Activated CD8-positive, alpha-beta T cell treated with anti-CD3 and anti-CD28 coated beads for 36 hours (primary cell): ENCODE results near the gene ACADS. TPM values are rescaled to one million over a fixed set of nuclear protein-coding genes. Genes with fewer than 3 reads are reported as not detected.

Source experiments
- ATAC-seq: fragments of 200-7000 bp; cut with Tn5 transposase; one replicate; pipeline ENCODE4 v1.10.0; 2021; ENCODE audit warnings: mild to moderate bottlenecking, moderate library complexity
- CTCF ChIA-PET: fragments of 350-600 bp; sonication (Branson Sonifier 250); formaldehyde crosslinking; loops from one replicate; lab custom pipeline; 2021; ENCODE audit warnings: antibody characterized with exemption; lab: Charles Lee
- POLR2A ChIA-PET: fragments of 350-600 bp; sonication (Branson Sonifier 250); formaldehyde crosslinking; loops from one replicate; lab custom pipeline; 2021; ENCODE audit warnings: antibody characterized with exemption; lab: Charles Lee
- DNase-seq: peaks from one replicate; pipeline ENCODE4 v3.0.0-alpha.2; 2020
- H3K27ac Mint-ChIP-seq: one replicate; pipeline ENCODE4 v1.8.0; 2021; ENCODE audit warnings: mild to moderate bottlenecking, mixed read lengths
- H3K27me3 Mint-ChIP-seq: one replicate; pipeline ENCODE4 v1.8.0; 2021; ENCODE audit warnings: mixed read lengths
- H3K36me3 Mint-ChIP-seq: one replicate; pipeline ENCODE4 v1.8.0; 2021; ENCODE audit warnings: low read depth, mixed read lengths
- H3K4me1 Mint-ChIP-seq: one replicate; pipeline ENCODE4 v1.8.0; 2021; ENCODE audit warnings: low read depth, mixed read lengths
- H3K4me3 Mint-ChIP-seq: one replicate; pipeline ENCODE4 v1.8.0; 2021; ENCODE audit warnings: mild to moderate bottlenecking, moderate library complexity, mixed read lengths
- H3K9me3 Mint-ChIP-seq: one replicate; pipeline ENCODE4 v1.8.0; 2021; ENCODE audit warnings: mixed read lengths
- CTCF ChIP-seq: fragments of 200-600 bp; IDR thresholded peaks from one replicate; pipeline ENCODE4 v1.8.0; 2022; ENCODE audit warnings: antibody characterized with exemption, mild to moderate bottlenecking
- intact Hi-C: fragments of 100-400 bp; cut with micrococcal nuclease; formaldehyde crosslinking; loops from one replicate; pipeline ENCODE4 v1.10.0; 2022
- total RNA-seq, 2 experiments: library from RNA; stranded (reverse); gene quantifications; one replicate each; pipeline ENCODE4 v1.2.3, GENCODE V29; 2021

Gene ACADS
- total RNA-seq, 2 experiments from 2014 or later, result 17.4 to 18.1 TPM

- Mint-ChIP-seq H3K27ac (no peak overlapping the region), H3K27me3 (no peaks in the 10 kb centered on the region), H3K9me3 (no peaks in the 10 kb centered on the region), H3K4me3 (no peak overlapping the region), H3K4me1 (peaks cover 6% of the 10 kb centered on the region), H3K36me3 (peaks cover 8% of the 10 kb centered on the region)
- DNase-seq (no peak), ATAC-seq (no peak)
- CTCF ChIA-PET, result interaction anchor here (1.0 to 1.3 kb wide), 2 partner anchors 56 to 123 kb away, joined by 3 read pairs; no protein-coding TSS in a partner anchor
- intact Hi-C loops, result no loop called here
- POLR2A ChIA-PET, result no interaction called here
- no peak for TF ChIP-seq CTCF
These were observed 20.0 kb upstream of the ACADS start for GRCh38 chr12:120705618-120706017.

- ATAC-seq (no peak), DNase-seq (no peak)
- H3K4me3 Mint-ChIP-seq, result no peak overlapping the region
- intact Hi-C loops, result no loop called here
- H3K4me1 Mint-ChIP-seq, result peaks cover 6% of the 10 kb centered on the region
- no peaks in the 10 kb centered on the region for H3K27me3 Mint-ChIP-seq
- CTCF ChIA-PET, result interaction anchor here (1.0 to 1.3 kb wide), 2 partner anchors 57 to 123 kb away, joined by 3 read pairs; no protein-coding TSS in a partner anchor
- TF ChIP-seq CTCF, result no peak
- no peaks in the 10 kb centered on the region for H3K9me3 Mint-ChIP-seq
- peaks cover 4% of the 10 kb centered on the region for H3K36me3 Mint-ChIP-seq
- no peak overlapping the region for H3K27ac Mint-ChIP-seq
- POLR2A ChIA-PET, result no interaction called here
These were observed 19.6 kb upstream of the ACADS start for GRCh38 chr12:120706029-120706428.

- no peak for TF ChIP-seq CTCF
- Mint-ChIP-seq H3K4me3 (no peak overlapping the region), H3K4me1 (peaks cover 21% of the 10 kb centered on the region), H3K27me3 (no peaks in the 10 kb centered on the region), H3K36me3 (peaks cover 7% of the 10 kb centered on the region), H3K27ac (no peak overlapping the region), H3K9me3 (no peaks in the 10 kb centered on the region)
- intact Hi-C loops, result no loop called here
- POLR2A ChIA-PET, result interaction anchor here (1.1 to 2.6 kb wide), 4 partner anchors 8 to 21 kb away, joined by 4 to 10 read pairs (median 8); no protein-coding TSS in a partner anchor
- no peak for ATAC-seq
- CTCF ChIA-PET, result interaction anchor here (1.3 to 3.0 kb wide), 6 partner anchors 32 to 263 kb away, joined by 3 to 18 read pairs (median 6); partner anchors contain the start of gene POP5
- no peak for DNase-seq
These were observed 17.0 kb upstream of the ACADS start for GRCh38 chr12:120708651-120709050.

GRCh38 chr12:120710031-120710804 lies 15.4 kb upstream of the ACADS start, which contains the start of gene UNC119B:
TSS of gene UNC119B (plus strand) at chr12:120710458. CDS start at chr12:120710475, 17 bp downstream.
- DNase-seq (peak; percentile 76), ATAC-seq (peak; percentile 81)
- TF ChIP-seq CTCF, result no peak
- Mint-ChIP-seq H3K9me3 (no peaks in the 10 kb centered on the region), H3K27ac (peak within 1 kb of the TSS; percentile 76), H3K4me1 (peaks cover 26% of the 10 kb centered on the region), H3K36me3 (peaks cover 16% of the 10 kb centered on the region), H3K4me3 (peak within 1 kb of the TSS; percentile 80), H3K27me3 (no peaks in the 10 kb centered on the region)
- CTCF ChIA-PET, result interaction anchor here (0.9 to 3.1 kb wide), 9 partner anchors 10 to 261 kb away, joined by 3 to 25 read pairs (median 10); partner anchors contain the start of gene POP5
- POLR2A ChIA-PET, result interaction anchor here (0.6 to 2.6 kb wide), 13 partner anchors 10 to 514 kb away, joined by 3 to 10 read pairs (median 4); partner anchors contain the start of genes MLEC, POP5 and RNU4-1
- intact Hi-C loops, result loop anchor here (5.0 kb wide), 2 partner anchors 63 to 128 kb away; partner anchors contain the start of gene POP5
